H1 (cell line): ENCODE measurements around the gene FHIT.
"Not testable (repeated sequence)": the region's sequence is repeated elsewhere in the genome, so short reads cannot be mapped to it uniquely, and the experiment has no call there.

Experiments
- ATF2 ChIP-seq: IDR thresholded peaks from 2 replicates; pipeline ENCODE4 v1.6.1; 2012; ENCODE audit warnings: low read length, inconsistent platforms
- BRCA1 ChIP-seq: IDR thresholded peaks from 2 replicates; pipeline ENCODE4 v1.6.1; 2012; ENCODE audit warnings: low read depth, low read length, improper control_type of control experiment
- CHD2 ChIP-seq: IDR thresholded peaks from 2 replicates; pipeline ENCODE4 v1.6.1; 2012; ENCODE audit warnings: low read length, improper control_type of control experiment
- EP300 ChIP-seq, 2 experiments: IDR thresholded peaks; 1 replicate in 1 of 2; 2 replicates in 1 of 2; pipeline ENCODE4 v1.6.1; 2011 to 2012; ENCODE audit warnings: low read depth in 2 of 2, low read length in 2 of 2, mild to moderate bottlenecking in 2 of 2, borderline replicate concordance in 1 of 2, inconsistent platforms in 1 of 2, moderate library complexity in 1 of 2
- GTF2F1 ChIP-seq: IDR thresholded peaks from 2 replicates; pipeline ENCODE4 v1.6.1; 2012; ENCODE audit warnings: low read depth, low read length, improper control_type of control experiment, borderline replicate concordance
- HDAC6 ChIP-seq: IDR thresholded peaks from one replicate; pipeline ENCODE4 v1.7.1; 2012; ENCODE audit warnings: low read depth, mild to moderate bottlenecking, inconsistent platforms, low read length, moderate library complexity
- JUN ChIP-seq: IDR thresholded peaks from 2 replicates; pipeline ENCODE4 v1.6.1; 2011; ENCODE audit warnings: low read depth, mild to moderate bottlenecking, improper control_type of control experiment, low read length
- POLR2A ChIP-seq, 2 experiments: IDR thresholded peaks; 1 replicate in 1 of 2; 2 replicates in 1 of 2; pipeline ENCODE4 v1.6.1; 2011; ENCODE audit warnings: low read depth in 2 of 2, low read length in 2 of 2, mild to moderate bottlenecking in 2 of 2; ENCODE audit errors: control extremely low read depth in 1 of 2
- POLR2AphosphoS5 ChIP-seq: IDR thresholded peaks from 2 replicates; pipeline ENCODE4 v1.6.1; 2011; ENCODE audit warnings: low read depth, low read length
- RFX5 ChIP-seq: IDR thresholded peaks from 2 replicates; pipeline ENCODE4 v1.6.1; 2011; ENCODE audit warnings: low read depth, low read length, improper control_type of control experiment, borderline replicate concordance
- TAF1 ChIP-seq: IDR thresholded peaks from 2 replicates; pipeline ENCODE4 v1.6.1; 2011; ENCODE audit warnings: mild to moderate bottlenecking, low read depth, low read length
- TEAD4 ChIP-seq: IDR thresholded peaks from 2 replicates; pipeline ENCODE4 v1.6.1; 2012; ENCODE audit warnings: low read depth, low read length, inconsistent platforms, mixed read lengths
- YY1 ChIP-seq: IDR thresholded peaks from 2 replicates; pipeline ENCODE4 v1.6.1; 2011; ENCODE audit warnings: low read depth, mild to moderate bottlenecking, low read length
- TF ChIP-seq, protein P1 (sequence below), 3 experiments: IDR thresholded peaks; 1 replicate in 2 of 3; 2 replicates in 1 of 3; pipeline versions ENCODE4 v1.5.1 to v1.6.1; 2011; ENCODE audit warnings: low read length in 3 of 3, mild to moderate bottlenecking in 3 of 3, inconsistent platforms in 2 of 3, low read depth in 1 of 3, moderate library complexity in 1 of 3; ENCODE audit not compliant: insufficient read depth in 1 of 3; ENCODE audit errors: control extremely low read depth in 1 of 3

- TF ChIP-seq, protein P1, sequence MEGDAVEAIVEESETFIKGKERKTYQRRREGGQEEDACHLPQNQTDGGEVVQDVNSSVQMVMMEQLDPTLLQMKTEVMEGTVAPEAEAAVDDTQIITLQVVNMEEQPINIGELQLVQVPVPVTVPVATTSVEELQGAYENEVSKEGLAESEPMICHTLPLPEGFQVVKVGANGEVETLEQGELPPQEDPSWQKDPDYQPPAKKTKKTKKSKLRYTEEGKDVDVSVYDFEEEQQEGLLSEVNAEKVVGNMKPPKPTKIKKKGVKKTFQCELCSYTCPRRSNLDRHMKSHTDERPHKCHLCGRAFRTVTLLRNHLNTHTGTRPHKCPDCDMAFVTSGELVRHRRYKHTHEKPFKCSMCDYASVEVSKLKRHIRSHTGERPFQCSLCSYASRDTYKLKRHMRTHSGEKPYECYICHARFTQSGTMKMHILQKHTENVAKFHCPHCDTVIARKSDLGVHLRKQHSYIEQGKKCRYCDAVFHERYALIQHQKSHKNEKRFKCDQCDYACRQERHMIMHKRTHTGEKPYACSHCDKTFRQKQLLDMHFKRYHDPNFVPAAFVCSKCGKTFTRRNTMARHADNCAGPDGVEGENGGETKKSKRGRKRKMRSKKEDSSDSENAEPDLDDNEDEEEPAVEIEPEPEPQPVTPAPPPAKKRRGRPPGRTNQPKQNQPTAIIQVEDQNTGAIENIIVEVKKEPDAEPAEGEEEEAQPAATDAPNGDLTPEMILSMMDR (IDR thresholded peaks at IDR 0.05; ENCODE audit: control extremely low read depth in 1 of 3, insufficient read depth in 1 of 3, low read depth in 1 of 3, low read length in 3 of 3): not testable (repeated sequence)
- TF ChIP-seq GTF2F1; TAF1; CHD2; POLR2A (IDR thresholded peaks at IDR 0.05; ENCODE audit: control extremely low read depth in 1 of 2, low read depth in 2 of 2, low read length in 2 of 2); YY1; TEAD4; EP300 (IDR thresholded peaks at IDR 0.05; ENCODE audit: borderline replicate concordance in 1 of 2, low read depth in 2 of 2, low read length in 2 of 2); HDAC6; BRCA1; RFX5; JUN; ATF2; POLR2AphosphoS5: not testable (repeated sequence)
Observed at GRCh38 chr3:60539394-60539793, 711.9 kb downstream of the FHIT start.
